ENCODE data around the gene MYH6. TPM values are rescaled to one million over a fixed set of nuclear protein-coding genes. Genes with fewer than 3 reads are reported as not detected.

Gene MYH6
- total RNA-seq, 1 experiment from 2014 or later = not detected

GRCh38 chr14:23357261-23357660 is 50.8 kb downstream of the MYH6 start:
- DNase-seq (ENCODE audit: low spot score) = no peak
- intact Hi-C loops (cut with micrococcal nuclease; ENCODE audit: unreplicated experiment) = no loop called here
- H3K27ac ChIP-seq (ENCODE audit: low read depth, low read length, poor library complexity, severe bottlenecking) = no peak overlapping the region
- ChIA-PET POLR2A (ENCODE audit: low non-redundant PET) (no interaction called here), CTCF (no interaction called here)
- no peak overlapping the region for H3K4me3 ChIP-seq (ENCODE audit: low read depth, low read length, poor library complexity, severe bottlenecking)
- no TSS peak for BruUV-seq (replicated peaks)
- peaks cover 56% of the 10 kb centered on the region for H3K36me3 ChIP-seq (ENCODE audit: insufficient read depth, low read length, poor library complexity, severe bottlenecking)
- H3K9me3 ChIP-seq (ENCODE audit: low read depth, low read length, poor library complexity, severe bottlenecking) = no peaks in the 10 kb centered on the region
- H3K4me1 ChIP-seq (ENCODE audit: insufficient read depth, low read length, poor library complexity, severe bottlenecking) = no peaks in the 10 kb centered on the region
- TF ChIP-seq EZH2 (IDR thresholded peaks at IDR 0.05; ENCODE audit: borderline replicate concordance, low read depth, low read length, poor library complexity, severe bottlenecking) = no peak
- TF ChIP-seq CTCF (conservative IDR thresholded peaks at IDR 0.05; ENCODE audit: low read depth, low read length) = no peak
- H3K27me3 ChIP-seq (replicated peaks; ENCODE audit: insufficient read depth, low read depth, low read length, poor library complexity) = no peaks in the 10 kb centered on the region

DNA sequence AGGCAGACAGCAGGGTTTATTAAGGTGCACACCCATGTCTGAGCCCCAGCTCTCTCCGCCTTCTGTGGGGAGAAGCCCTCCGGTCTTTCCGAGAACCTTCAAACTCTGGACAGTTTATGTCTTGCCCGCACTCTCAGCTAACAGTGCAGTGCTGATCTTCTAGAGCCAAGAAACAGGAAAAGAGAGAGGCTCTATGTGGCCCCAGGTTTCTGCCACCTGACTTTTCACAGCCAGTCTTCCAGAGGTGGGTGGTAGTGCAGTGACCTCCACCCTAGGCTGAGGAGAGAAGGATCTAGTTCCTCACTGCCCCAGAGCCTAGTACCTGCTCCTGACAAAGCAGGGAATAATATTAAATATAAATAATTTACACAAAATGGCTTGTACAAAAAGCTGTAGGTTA is 51.4 kb downstream of the MYH6 start:
- no peaks in the 10 kb centered on the region for H3K27me3 ChIP-seq (replicated peaks; ENCODE audit: insufficient read depth, low read depth, low read length, poor library complexity)
- ChIA-PET CTCF (no interaction called here), POLR2A (ENCODE audit: low non-redundant PET) (no interaction called here)
- H3K4me3 ChIP-seq (ENCODE audit: low read depth, low read length, poor library complexity, severe bottlenecking) = no peak overlapping the region
- intact Hi-C loops (cut with micrococcal nuclease; ENCODE audit: unreplicated experiment) = no loop called here
- H3K36me3 ChIP-seq (ENCODE audit: insufficient read depth, low read length, poor library complexity, severe bottlenecking) = peaks cover 50% of the 10 kb centered on the region
- TF ChIP-seq EZH2 (IDR thresholded peaks at IDR 0.05; ENCODE audit: borderline replicate concordance, low read depth, low read length, poor library complexity, severe bottlenecking) = no peak
- no peak for TF ChIP-seq CTCF (conservative IDR thresholded peaks at IDR 0.05; ENCODE audit: low read depth, low read length)
- H3K27ac ChIP-seq (ENCODE audit: low read depth, low read length, poor library complexity, severe bottlenecking) = no peak overlapping the region
- H3K9me3 ChIP-seq (ENCODE audit: low read depth, low read length, poor library complexity, severe bottlenecking) = no peaks in the 10 kb centered on the region
- no peak for DNase-seq (ENCODE audit: low spot score)
- BruUV-seq (replicated peaks) = no TSS peak
- H3K4me1 ChIP-seq (ENCODE audit: insufficient read depth, low read length, poor library complexity, severe bottlenecking) = peaks cover 3% of the 10 kb centered on the region

GRCh38 chr14:23355871-23356435 is 52.1 kb downstream of the MYH6 start:
- Histone ChIP-seq H3K9me3 (ENCODE audit: low read depth, low read length, poor library complexity, severe bottlenecking) (no peaks in the 10 kb centered on the region), H3K27me3 (replicated peaks; ENCODE audit: insufficient read depth, low read depth, low read length, poor library complexity) (no peaks in the 10 kb centered on the region), H3K36me3 (ENCODE audit: insufficient read depth, low read length, poor library complexity, severe bottlenecking) (peaks cover 44% of the 10 kb centered on the region), H3K4me3 (ENCODE audit: low read depth, low read length, poor library complexity, severe bottlenecking) (no peak overlapping the region), H3K27ac (ENCODE audit: low read depth, low read length, poor library complexity, severe bottlenecking) (no peak overlapping the region), H3K4me1 (ENCODE audit: insufficient read depth, low read length, poor library complexity, severe bottlenecking) (peaks cover 5% of the 10 kb centered on the region)
- ChIA-PET POLR2A (ENCODE audit: low non-redundant PET) (no interaction called here), CTCF (no interaction called here)
- BruUV-seq (replicated peaks) = no TSS peak
- intact Hi-C loops (cut with micrococcal nuclease; ENCODE audit: unreplicated experiment) = no loop called here
- no peak for TF ChIP-seq EZH2 (IDR thresholded peaks at IDR 0.05; ENCODE audit: borderline replicate concordance, low read depth, low read length, poor library complexity, severe bottlenecking)
- no peak for TF ChIP-seq CTCF (conservative IDR thresholded peaks at IDR 0.05; ENCODE audit: low read depth, low read length)
- DNase-seq (ENCODE audit: low spot score) = no peak

Data from A673 (cell line).